Measurements from ENCODE around the gene DGKA.

DNA sequence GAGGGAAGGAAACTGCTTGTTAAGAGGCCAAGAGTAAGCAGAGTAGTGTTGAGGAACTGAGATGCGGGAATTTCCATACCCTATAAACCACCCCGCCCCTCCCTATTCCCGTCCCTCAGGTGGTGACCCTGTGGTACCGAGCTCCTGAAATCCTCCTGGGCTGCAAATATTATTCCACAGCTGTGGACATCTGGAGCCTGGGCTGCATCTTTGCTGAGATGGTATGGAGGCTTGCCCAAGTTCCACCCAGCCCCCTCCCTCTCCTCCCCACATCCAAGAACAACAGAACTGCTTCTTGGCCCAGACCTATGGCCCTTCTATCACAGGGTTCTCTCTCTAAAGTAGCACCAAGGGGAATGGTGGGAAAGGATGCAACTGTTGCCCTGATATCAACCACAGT lies 38.4 kb downstream of the DGKA start:
- no peak for TF ChIP-seq POLR2A (IDR thresholded peaks at IDR 0.05)
- TF ChIP-seq, protein P1, sequence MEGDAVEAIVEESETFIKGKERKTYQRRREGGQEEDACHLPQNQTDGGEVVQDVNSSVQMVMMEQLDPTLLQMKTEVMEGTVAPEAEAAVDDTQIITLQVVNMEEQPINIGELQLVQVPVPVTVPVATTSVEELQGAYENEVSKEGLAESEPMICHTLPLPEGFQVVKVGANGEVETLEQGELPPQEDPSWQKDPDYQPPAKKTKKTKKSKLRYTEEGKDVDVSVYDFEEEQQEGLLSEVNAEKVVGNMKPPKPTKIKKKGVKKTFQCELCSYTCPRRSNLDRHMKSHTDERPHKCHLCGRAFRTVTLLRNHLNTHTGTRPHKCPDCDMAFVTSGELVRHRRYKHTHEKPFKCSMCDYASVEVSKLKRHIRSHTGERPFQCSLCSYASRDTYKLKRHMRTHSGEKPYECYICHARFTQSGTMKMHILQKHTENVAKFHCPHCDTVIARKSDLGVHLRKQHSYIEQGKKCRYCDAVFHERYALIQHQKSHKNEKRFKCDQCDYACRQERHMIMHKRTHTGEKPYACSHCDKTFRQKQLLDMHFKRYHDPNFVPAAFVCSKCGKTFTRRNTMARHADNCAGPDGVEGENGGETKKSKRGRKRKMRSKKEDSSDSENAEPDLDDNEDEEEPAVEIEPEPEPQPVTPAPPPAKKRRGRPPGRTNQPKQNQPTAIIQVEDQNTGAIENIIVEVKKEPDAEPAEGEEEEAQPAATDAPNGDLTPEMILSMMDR (IDR thresholded peaks at IDR 0.05), result no peak
